IMR-90 (cell line): Measurements from ENCODE around the gene PRICKLE2.

Source experiments
- CTCF ChIP-seq: conservative IDR thresholded peaks from 2 replicates; pipeline ENCODE4 v1.5.1; 2012; ENCODE audit warnings: mild to moderate bottlenecking, low read depth, low read length, improper control_type of control experiment
- FOS ChIP-seq: fragments of 150-350 bp; IDR thresholded peaks from 2 replicates; pipeline ENCODE4 v1.6.1; 2016; ENCODE audit warnings: low read depth, low read length
- MXI1 ChIP-seq: IDR thresholded peaks from 2 replicates; pipeline ENCODE4 v1.6.1; 2012; ENCODE audit warnings: low read depth, mild to moderate bottlenecking, low read length, moderate library complexity, borderline replicate concordance
- POLR2A ChIP-seq: IDR thresholded peaks from 2 replicates; pipeline ENCODE4 v1.6.1; 2012; ENCODE audit warnings: mild to moderate bottlenecking, low read depth, low read length
- RAD21 ChIP-seq: IDR thresholded peaks from 2 replicates; pipeline ENCODE4 v1.6.1; 2012; ENCODE audit warnings: low read length, improper control_type of control experiment
- SMC3 ChIP-seq: fragments of 150-350 bp; IDR thresholded peaks from 2 replicates; pipeline ENCODE4 v1.6.1; 2016; ENCODE audit warnings: low read depth, mild to moderate bottlenecking, antibody characterized with exemption, low read length, moderate library complexity

- TF ChIP-seq CTCF (no peak), FOS (no peak), MXI1 (no peak), RAD21 (no peak), POLR2A (no peak), SMC3 (no peak)
These were observed 6.5 kb downstream of the PRICKLE2 start for GRCh38 chr3:64218746-64219145.
